COR-L47 (cell line): ENCODE results near the gene ALCAM.

Experiments used
- DNase-seq: peaks from one replicate; lab custom pipeline; 2025; lab: John Stamatoyannopoulos, UW

Gene ALCAM

GRCh38 chr3:105429034-105429762 lies 62.5 kb downstream of the ALCAM start:
- DNase-seq, result peak; percentile 57

- no peak for DNase-seq
Observed at GRCh38 chr3:105430455-105430854, 63.7 kb downstream of the ALCAM start.

GRCh38 chr3:105431200-105431599 lies 64.5 kb downstream of the ALCAM start:
- peak; percentile 40 for DNase-seq

- DNase-seq, result no peak
Observed at GRCh38 chr3:105435277-105435676, 68.6 kb downstream of the ALCAM start.

- DNase-seq, result no peak
Observed at GRCh38 chr3:105436687-105437086, 70.0 kb downstream of the ALCAM start.

GRCh38 chr3:105440113-105440512 lies 73.4 kb downstream of the ALCAM start:
- no peak for DNase-seq

GRCh38 chr3:105444725-105445124 lies 78.0 kb downstream of the ALCAM start:
- DNase-seq, result no peak

- no peak for DNase-seq
Observed at GRCh38 chr3:105448338-105448982, 81.8 kb downstream of the ALCAM start.

GRCh38 chr3:105449414-105449813 lies 82.7 kb downstream of the ALCAM start:
- DNase-seq, result no peak

GRCh38 chr3:105456017-105456416 lies 89.3 kb downstream of the ALCAM start:
- no peak for DNase-seq

- no peak for DNase-seq
Observed at GRCh38 chr3:105458518-105459215, 92.0 kb downstream of the ALCAM start.

GRCh38 chr3:105459566-105460290 lies 93.0 kb downstream of the ALCAM start:
- no peak for DNase-seq

- no peak for DNase-seq
Observed at GRCh38 chr3:105463620-105464019, 96.9 kb downstream of the ALCAM start.

GRCh38 chr3:105465251-105465853 lies 98.6 kb downstream of the ALCAM start:
- no peak for DNase-seq

- DNase-seq, result no peak
Observed at GRCh38 chr3:105466072-105466471, 99.4 kb downstream of the ALCAM start.

- DNase-seq, result no peak
Observed at GRCh38 chr3:105466495-105467404, 100.0 kb downstream of the ALCAM start.

- DNase-seq, result no peak
Observed at GRCh38 chr3:105470851-105471250, 104.1 kb downstream of the ALCAM start.

- DNase-seq, result no peak
Observed at GRCh38 chr3:105473521-105474223, 107.0 kb downstream of the ALCAM start.

- no peak for DNase-seq
Observed at GRCh38 chr3:105480768-105481167, 114.1 kb downstream of the ALCAM start.

GRCh38 chr3:105483476-105483875 lies 116.8 kb downstream of the ALCAM start:
- DNase-seq, result no peak
